HG03139 (cell line): Measurements from ENCODE around the gene RBKS.
"Not testable (repeated sequence)": the region's sequence is repeated elsewhere in the genome, so short reads cannot be mapped to it uniquely, and the experiment has no call there.

ENCODE experiments used
- ATAC-seq: cut with Tn5 transposase; IDR thresholded peaks from one replicate; pipeline ENCODE4 v1.9.1; 2021; ENCODE audit not compliant: unreplicated experiment

Gene RBKS

GRCh38 chr2:27771202-27771547, 119.0 kb downstream of the RBKS start:
- ATAC-seq = peak; percentile 13

GRCh38 chr2:27766287-27766661, 123.9 kb downstream of the RBKS start:
- no peak for ATAC-seq

- ATAC-seq = no peak
Measured at GRCh38 chr2:27765621-27766286, 124.4 kb downstream of the RBKS start.

- ATAC-seq = not testable (repeated sequence)
Measured at GRCh38 chr2:27764526-27764925, 125.7 kb downstream of the RBKS start.

- no peak for ATAC-seq
Measured at GRCh38 chr2:27763907-27764267, 126.3 kb downstream of the RBKS start.

GRCh38 chr2:27762951-27763906, 127.0 kb downstream of the RBKS start:
- no peak for ATAC-seq

GRCh38 chr2:27756544-27757498, 133.4 kb downstream of the RBKS start:
- ATAC-seq = no peak

GRCh38 chr2:27756091-27756490, 134.1 kb downstream of the RBKS start:
- ATAC-seq = no peak

- ATAC-seq = no peak
Measured at GRCh38 chr2:27754831-27755230, 135.4 kb downstream of the RBKS start.

- ATAC-seq = no peak
Measured at GRCh38 chr2:27754138-27754588, 136.0 kb downstream of the RBKS start.

- ATAC-seq = no peak
Measured at GRCh38 chr2:27752551-27753237, 137.5 kb downstream of the RBKS start.

- no peak for ATAC-seq
Measured at GRCh38 chr2:27751377-27751776, 138.8 kb downstream of the RBKS start.

GRCh38 chr2:27748803-27749554, 141.2 kb downstream of the RBKS start:
- not testable (repeated sequence) for ATAC-seq

GRCh38 chr2:27747827-27748352, 142.3 kb downstream of the RBKS start:
- no peak for ATAC-seq

GRCh38 chr2:27746325-27746724, 143.9 kb downstream of the RBKS start:
- ATAC-seq = no peak

GRCh38 chr2:27745494-27745893, 144.7 kb downstream of the RBKS start:
- ATAC-seq = not testable (repeated sequence)

- no peak for ATAC-seq
Measured at GRCh38 chr2:27742571-27742970, 147.6 kb downstream of the RBKS start.

- ATAC-seq = no peak
Measured at GRCh38 chr2:27741673-27742072, 148.5 kb downstream of the RBKS start.

GRCh38 chr2:27739058-27739373, 151.2 kb downstream of the RBKS start:
- no peak for ATAC-seq
